HCT116 (cell line): Measurements from ENCODE around the gene NOSIP. TPM values are rescaled to one million over a fixed set of nuclear protein-coding genes. Genes with fewer than 3 reads are reported as not detected.
A peak's percentile ranks its signal among the peaks of the same experiment; 100 is the strongest.

Experiments used
- ATAC-seq: fragments of 200-7000 bp; cut with Tn5 transposase; 2 replicates; pipeline ENCODE4 v1.9.1; 2020; ENCODE audit warnings: mild to moderate bottlenecking, moderate library complexity
- BruUV-seq: library from RNA; stranded (reverse); fragments of 400-500 nt; replicated peaks from 2 replicates; lab custom pipeline; 2021; lab: Mats Ljungman, UMichigan
- CTCF ChIA-PET: fragments of 300-600 bp; sonication (Branson Sonifier 250); formaldehyde crosslinking; loops from one replicate; lab custom pipeline; 2021; ENCODE audit warnings: antibody characterized with exemption; lab: Charles Lee
- POLR2A ChIA-PET: fragments of 300-600, 350-600 bp; sonication (Branson Sonifier 250); formaldehyde crosslinking; loops from one replicate; lab custom pipeline; 2021; ENCODE audit warnings: antibody characterized with exemption; lab: Charles Lee
- RAD21 ChIA-PET, 2 experiments: fragments of 300-600 bp; sonication (Branson Sonifier 250); formaldehyde crosslinking; loops; one replicate each; lab custom pipeline; 2023; ENCODE audit warnings: low total read pairs in 2 of 2; ENCODE audit not compliant: uncharacterized antibody in 2 of 2, unreplicated experiment in 2 of 2, low non-redundant PET in 1 of 2; lab: Charles Lee
- DNase-seq: peaks from one replicate; pipeline ENCODE4 v3.0.0-alpha.2; 2010; ENCODE audit warnings: low read depth, low spot score
- H2AFZ ChIP-seq: fragments of 200-600 bp; shearing (Covaris generic), sonication (generic); 2 replicates; pipeline ENCODE4 v1.6.1; 2017; ENCODE audit warnings: low read depth, mixed run types, mixed read lengths, antibody characterized with exemption, low read length; ENCODE audit not compliant: poor library complexity, severe bottlenecking
- H3K27ac ChIP-seq: 2 replicates; pipeline ENCODE4 v1.5.1; 2012; ENCODE audit warnings: low read depth, low read length
- H3K27me3 ChIP-seq: fragments of 200-600 bp; sonication (generic); 2 replicates; pipeline ENCODE4 v1.6.1; 2016; ENCODE audit warnings: mixed run types, low read length, mixed read lengths; ENCODE audit not compliant: insufficient read depth
- H3K36me3 ChIP-seq, 2 experiments: fragments of 200-500 bp in 1 of 2; fragments of 200-600 bp in 1 of 2; sonication (Bioruptor generic) in 1 of 2; sonication (generic) in 1 of 2; 2 replicates each; pipeline versions ENCODE4 v1.5.1 to v1.6.1; 2014 to 2016; ENCODE audit warnings: low read length in 2 of 2, inconsistent platforms in 1 of 2, mixed read lengths in 1 of 2, mixed run types in 1 of 2; ENCODE audit not compliant: insufficient read depth in 2 of 2, control insufficient read depth in 1 of 2
- H3K4me1 ChIP-seq, 2 experiments: fragments of 200-600 bp in 1 of 2; sonication (generic) in 1 of 2; 2 replicates each; pipeline versions ENCODE4 v1.5.1 to v1.6.1; 2012 to 2017; ENCODE audit warnings: low read length in 2 of 2, inconsistent platforms in 1 of 2, mild to moderate bottlenecking in 1 of 2, mixed read lengths in 1 of 2, mixed run types in 1 of 2, moderate library complexity in 1 of 2; ENCODE audit not compliant: insufficient read depth in 2 of 2, control insufficient read depth in 1 of 2
- H3K4me2 ChIP-seq: fragments of 200-600 bp; sonication (generic); 2 replicates; pipeline ENCODE4 v1.6.1; 2017; ENCODE audit warnings: mixed run types, low read length, mixed read lengths
- H3K4me3 ChIP-seq, 2 experiments: fragments of 200-600 bp in 1 of 2; sonication (generic) in 1 of 2; replicated peaks in 1 of 2; 2 replicates each; pipeline ENCODE4 v1.5.1; 2011 to 2016; ENCODE audit warnings: low read length in 2 of 2, control low read depth in 1 of 2, low read depth in 1 of 2, mild to moderate bottlenecking in 1 of 2, mixed read lengths in 1 of 2, mixed run types in 1 of 2
- H3K79me2 ChIP-seq: fragments of 200-600 bp; sonication (generic); 2 replicates; pipeline ENCODE4 v1.6.1; 2017; ENCODE audit warnings: mild to moderate bottlenecking, mixed run types, low read length, moderate library complexity, mixed read lengths; ENCODE audit not compliant: insufficient read depth
- H3K9ac ChIP-seq: fragments of 200-600 bp; sonication (generic); 2 replicates; pipeline ENCODE4 v1.6.1; 2016; ENCODE audit warnings: low read length, mixed read lengths
- H3K9me2 ChIP-seq: fragments of 200-600 bp; sonication (generic), shearing (Covaris generic); 2 replicates; pipeline ENCODE4 v1.6.1; 2017; ENCODE audit warnings: mixed run types, mild to moderate bottlenecking, moderate library complexity; ENCODE audit not compliant: insufficient read depth
- H3K9me3 ChIP-seq, 2 experiments: fragments of 200-500 bp in 1 of 2; fragments of 200-600 bp in 1 of 2; sonication (Bioruptor generic) in 1 of 2; sonication (generic) in 1 of 2; 2 replicates each; pipeline ENCODE4 v1.6.1; 2014 to 2017; ENCODE audit warnings: low read length in 2 of 2, mixed read lengths in 2 of 2, inconsistent platforms in 1 of 2, low read depth in 1 of 2, mild to moderate bottlenecking in 1 of 2, mixed run types in 1 of 2, moderate library complexity in 1 of 2; ENCODE audit not compliant: control insufficient read depth in 1 of 2, insufficient read depth in 1 of 2
- H4K20me1 ChIP-seq: fragments of 200-600 bp; sonication (generic), shearing (Covaris generic); 2 replicates; pipeline ENCODE4 v1.6.1; 2017; ENCODE audit warnings: mixed run types, mild to moderate bottlenecking, moderate library complexity; ENCODE audit not compliant: insufficient read depth
- POLR2AphosphoS5 ChIP-seq: IDR thresholded peaks from 2 replicates; pipeline ENCODE4 v1.6.1; 2011; ENCODE audit warnings: mild to moderate bottlenecking, low read depth, low read length, moderate library complexity
- RAD21 ChIP-seq: IDR thresholded peaks from 2 replicates; pipeline ENCODE4 v1.6.1; 2012; ENCODE audit warnings: low read depth, mild to moderate bottlenecking
- SRF ChIP-seq: IDR thresholded peaks from 2 replicates; pipeline ENCODE4 v1.6.1; 2012; ENCODE audit warnings: low read depth
- TCF7L2 ChIP-seq: IDR thresholded peaks from 2 replicates; pipeline ENCODE4 v1.7.0; 2011; ENCODE audit warnings: borderline replicate concordance, inconsistent platforms; ENCODE audit not compliant: insufficient read depth, insufficient read length; ENCODE audit errors: extremely low read depth
- ZNF274 ChIP-seq: fragments of 200-500 bp; sonication (Bioruptor generic); IDR thresholded peaks from 2 replicates; pipeline ENCODE4 v1.6.1; 2014; ENCODE audit warnings: mild to moderate bottlenecking, low read depth, low read length, inconsistent platforms
- intact Hi-C: fragments of 100-400 bp; cut with micrococcal nuclease; formaldehyde crosslinking; loops from 2 replicates; pipeline ENCODE4 v1.10.0; 2022
- total RNA-seq: library from RNA; stranded (reverse); gene quantifications from one replicate; pipeline ENCODE4 v1.2.1, GENCODE V29; 2021; ENCODE audit not compliant: unreplicated experiment
- TF ChIP-seq, protein P1 (sequence below), 3 experiments: fragments of 200-600 bp in 1 of 3; sonication (generic) in 1 of 3; IDR thresholded peaks in 2 of 3; conservative IDR thresholded peaks in 1 of 3; 2 replicates each; pipeline ENCODE4 v1.5.1; 2012 to 2017; ENCODE audit warnings: low read depth in 2 of 3, low read length in 2 of 3, antibody characterized with exemption in 1 of 3, borderline replicate concordance in 1 of 3, control low read depth in 1 of 3, mild to moderate bottlenecking in 1 of 3, mixed read lengths in 1 of 3, mixed run types in 1 of 3, moderate library complexity in 1 of 3; ENCODE audit not compliant: insufficient read depth in 1 of 3
- TF ChIP-seq, protein P2 (sequence below): IDR thresholded peaks from 2 replicates; pipeline ENCODE4 v1.6.1; 2012

NOSIP gene
- total RNA-seq, 1 experiment from 2014 or later, result 133 TPM

DNA sequence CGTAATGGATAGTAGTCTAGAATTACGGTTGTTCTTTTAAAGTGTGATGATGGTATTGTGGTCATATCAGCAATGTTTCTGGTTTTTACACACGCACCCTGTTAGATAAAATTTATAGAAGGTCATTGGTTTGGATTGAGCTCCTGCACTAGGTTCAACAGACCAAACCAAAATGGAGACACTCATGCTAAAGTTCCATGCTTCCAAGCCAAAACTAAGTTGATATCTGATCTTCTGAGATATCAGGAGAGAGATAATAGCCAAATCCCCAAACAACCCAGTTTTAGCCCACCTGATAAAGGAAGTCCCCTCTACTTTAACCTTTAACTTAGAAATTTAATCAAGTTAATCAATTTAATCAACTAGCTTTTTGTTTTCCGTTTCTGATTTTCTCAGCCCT, 1.2 kb downstream of the NOSIP start:
- TF ChIP-seq TCF7L2 (no peak), SRF (no peak), ZNF274 (no peak), RAD21 (no peak), POLR2AphosphoS5 (no peak)
- TF ChIP-seq, protein P1, sequence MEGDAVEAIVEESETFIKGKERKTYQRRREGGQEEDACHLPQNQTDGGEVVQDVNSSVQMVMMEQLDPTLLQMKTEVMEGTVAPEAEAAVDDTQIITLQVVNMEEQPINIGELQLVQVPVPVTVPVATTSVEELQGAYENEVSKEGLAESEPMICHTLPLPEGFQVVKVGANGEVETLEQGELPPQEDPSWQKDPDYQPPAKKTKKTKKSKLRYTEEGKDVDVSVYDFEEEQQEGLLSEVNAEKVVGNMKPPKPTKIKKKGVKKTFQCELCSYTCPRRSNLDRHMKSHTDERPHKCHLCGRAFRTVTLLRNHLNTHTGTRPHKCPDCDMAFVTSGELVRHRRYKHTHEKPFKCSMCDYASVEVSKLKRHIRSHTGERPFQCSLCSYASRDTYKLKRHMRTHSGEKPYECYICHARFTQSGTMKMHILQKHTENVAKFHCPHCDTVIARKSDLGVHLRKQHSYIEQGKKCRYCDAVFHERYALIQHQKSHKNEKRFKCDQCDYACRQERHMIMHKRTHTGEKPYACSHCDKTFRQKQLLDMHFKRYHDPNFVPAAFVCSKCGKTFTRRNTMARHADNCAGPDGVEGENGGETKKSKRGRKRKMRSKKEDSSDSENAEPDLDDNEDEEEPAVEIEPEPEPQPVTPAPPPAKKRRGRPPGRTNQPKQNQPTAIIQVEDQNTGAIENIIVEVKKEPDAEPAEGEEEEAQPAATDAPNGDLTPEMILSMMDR (IDR thresholded peaks at IDR 0.05 in 2 of 3, conservative IDR thresholded peaks at IDR 0.05 in 1 of 3; ENCODE audit: borderline replicate concordance in 1 of 3, insufficient read depth in 1 of 3, low read depth in 2 of 3, low read length in 2 of 3), result no peak
- TF ChIP-seq, protein P2, sequence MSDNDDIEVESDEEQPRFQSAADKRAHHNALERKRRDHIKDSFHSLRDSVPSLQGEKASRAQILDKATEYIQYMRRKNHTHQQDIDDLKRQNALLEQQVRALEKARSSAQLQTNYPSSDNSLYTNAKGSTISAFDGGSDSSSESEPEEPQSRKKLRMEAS, result no peak
- H3K27ac ChIP-seq, result no peak overlapping the region; the same call in 1 of the 2 replicates
- no peak for ATAC-seq

More for the DNA sequence above, 1.2 kb downstream of the NOSIP start:
- Histone ChIP-seq H3K36me3 (peaks cover 7 to 9% of the 10 kb centered on the region in 2 experiments), H3K79me2 (peaks cover 58% of the 10 kb centered on the region), H3K9me2 (no peaks in the 10 kb centered on the region), H3K9ac (peak overlapping the region; percentile 91), H3K4me1 (peaks cover 26 to 60% of the 10 kb centered on the region in 2 experiments), H3K4me3 (peak overlapping the region; percentile 86 to 99), H4K20me1 (no peaks in the 10 kb centered on the region), H3K4me2 (peak overlapping the region; percentile 97), H3K27me3 (no peaks in the 10 kb centered on the region), H3K9me3 (no peaks in the 10 kb centered on the region), H2AFZ (no peak overlapping the region)
- POLR2A ChIA-PET, result interaction anchor here (1.4 to 3.3 kb wide), 4 partner anchors 8 to 97 kb away, joined by 7 to 24 read pairs (median 15); partner anchors contain the start of genes PRMT1, PRR12 and RRAS
- DNase-seq, result no peak
- RAD21 ChIA-PET, result interaction anchor here in 1 of 2 experiments (1.1 kb wide), 1 partner anchor 14 kb away, joined by 3 read pairs; no protein-coding TSS in a partner anchor
- CTCF ChIA-PET, result interaction anchor here (4.0 kb wide), 1 partner anchor 9 kb away, joined by 22 read pairs; no protein-coding TSS in a partner anchor
- no TSS peak for BruUV-seq
- intact Hi-C loops, result no loop called here
